UCSD-AML1 (cell line): ENCODE results near the gene THSD1.
"Not testable (repeated sequence)": the region's sequence is repeated elsewhere in the genome, so short reads cannot be mapped to it uniquely, and the experiment has no call there.

Experiments
- DNase-seq: peaks from one replicate; lab custom pipeline; 2025; ENCODE audit not compliant: unreplicated experiment; lab: John Stamatoyannopoulos, UW

THSD1 gene

DNA sequence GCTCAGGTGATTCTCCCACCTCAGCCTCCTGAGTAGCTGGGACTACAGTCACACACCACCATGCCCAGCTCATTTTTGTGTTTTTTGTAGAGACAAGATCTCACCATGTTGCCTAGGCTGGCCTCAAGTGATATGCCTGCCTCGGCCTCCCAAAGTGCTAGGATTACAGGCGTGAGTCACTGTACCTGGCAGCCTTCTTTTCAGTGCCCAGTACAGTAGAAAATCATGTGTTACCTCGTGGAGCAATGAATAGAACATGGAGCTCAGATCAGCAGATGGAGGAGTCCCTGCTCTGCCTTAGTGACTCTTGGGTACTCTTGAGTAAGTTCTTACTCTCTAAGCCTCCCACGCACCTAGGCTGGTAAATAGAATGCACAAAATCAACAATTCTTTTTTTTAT lies 44.7 kb downstream of the THSD1 start:
- DNase-seq = no peak

DNA sequence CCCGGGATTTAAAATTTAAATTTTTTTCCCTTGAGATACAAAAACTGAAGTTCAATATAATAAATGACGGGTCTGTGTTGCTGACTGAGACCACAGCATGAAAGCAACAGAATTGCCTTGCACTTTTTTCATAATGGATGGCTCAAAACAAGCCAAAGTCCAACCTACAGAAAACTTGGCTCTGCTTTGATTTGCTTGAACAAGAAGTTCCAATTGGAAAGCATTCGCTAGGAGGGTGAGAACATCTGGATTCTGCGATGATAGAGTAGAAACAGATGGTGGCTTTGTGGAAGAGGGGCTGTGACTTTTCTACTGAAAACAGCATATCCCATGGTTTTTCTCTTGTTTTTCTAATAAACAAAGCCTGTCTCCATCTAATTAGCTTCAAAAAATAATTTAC lies 46.4 kb downstream of the THSD1 start:
- no peak for DNase-seq

DNA sequence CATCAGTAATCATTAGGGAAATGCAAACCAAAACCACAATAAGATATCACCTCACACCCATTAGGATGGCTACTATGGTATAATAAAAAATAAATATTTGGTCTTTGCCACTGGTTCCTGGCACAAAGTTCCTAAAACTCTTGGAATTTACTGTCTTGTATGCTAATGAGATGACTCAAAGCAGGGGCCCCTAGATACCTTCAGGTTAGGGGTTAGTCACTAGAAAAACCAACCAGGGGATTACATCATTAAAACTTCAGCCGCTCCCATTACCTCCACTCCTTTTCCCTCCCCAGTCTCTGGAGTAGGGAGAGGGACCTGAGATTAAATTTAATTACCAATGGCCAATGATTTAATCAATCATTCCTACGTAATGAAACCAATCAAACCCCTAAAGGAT lies 49.6 kb downstream of the THSD1 start:
- no peak for DNase-seq

DNA sequence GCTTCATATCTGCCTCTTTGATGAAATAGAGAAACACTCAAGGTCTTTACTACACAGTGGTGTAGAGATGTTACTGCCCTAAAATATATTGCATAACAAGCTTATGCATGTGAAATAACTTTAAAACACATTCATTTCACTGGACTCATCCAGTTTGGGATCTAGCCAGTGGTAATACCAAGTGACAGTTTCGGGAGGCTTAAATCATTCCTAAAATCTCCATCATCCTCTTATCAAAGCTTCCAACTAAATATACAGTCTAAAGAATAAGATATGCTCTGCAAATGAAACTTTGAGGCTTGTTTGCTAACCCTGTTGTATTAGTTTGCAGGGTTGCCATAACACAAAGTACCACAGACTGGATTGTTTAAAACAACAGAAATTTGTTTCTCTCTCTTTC lies 52.8 kb downstream of the THSD1 start:
- no peak for DNase-seq

DNA sequence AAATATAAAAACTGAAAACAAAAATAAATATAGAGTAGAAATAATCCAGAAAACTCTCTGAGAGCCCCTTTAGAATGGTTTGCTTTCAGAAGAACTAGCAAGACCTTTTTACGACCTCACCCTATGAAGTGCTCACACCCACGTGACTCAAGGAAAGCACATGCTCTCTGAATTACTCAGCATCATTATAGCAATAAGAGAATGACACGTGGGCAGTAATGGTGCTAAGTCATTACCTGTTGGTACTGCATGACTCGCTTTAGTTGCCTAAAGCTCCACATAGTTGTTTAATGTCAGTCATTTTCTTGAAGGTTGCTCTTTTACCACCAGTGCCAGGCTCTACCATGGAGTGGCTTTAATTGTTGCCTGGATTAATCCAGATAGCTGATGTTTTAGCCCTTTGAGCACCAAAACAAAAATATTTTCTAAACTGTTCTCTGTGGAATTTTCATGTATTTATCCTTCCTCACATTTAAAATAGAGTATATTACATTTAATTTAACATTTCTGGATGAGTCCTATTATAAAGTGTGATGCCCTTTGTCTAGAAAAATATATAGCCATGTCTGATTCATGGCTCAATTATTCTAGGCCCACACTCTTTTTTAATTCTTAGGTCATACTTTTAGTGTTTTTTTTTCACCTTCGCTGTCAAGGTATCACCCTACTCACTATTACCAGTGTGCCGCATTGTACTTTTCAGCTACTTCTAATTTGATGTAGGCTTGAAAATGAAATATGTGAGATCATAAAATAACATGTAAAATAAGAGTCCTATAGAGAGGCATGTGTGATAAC lies 56.8 kb downstream of the THSD1 start:
- DNase-seq = no peak

DNA sequence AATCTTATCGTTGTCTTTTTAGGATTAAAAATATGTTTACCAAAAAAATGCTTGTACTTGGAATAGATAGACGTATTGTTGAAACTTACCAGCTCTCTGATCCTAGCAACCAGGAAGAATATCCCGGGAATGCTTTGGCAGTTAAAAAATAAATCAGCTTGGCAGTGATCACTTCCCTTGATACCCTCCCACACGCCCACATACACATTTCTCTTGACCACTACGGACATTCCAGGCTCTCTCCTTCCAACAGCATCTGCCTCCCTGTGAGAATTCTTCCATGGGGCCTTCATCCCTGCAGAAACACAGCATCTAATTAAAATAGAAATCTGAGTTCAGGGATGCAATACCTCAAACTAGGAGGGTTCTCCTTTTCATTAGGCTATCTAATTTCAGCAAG lies 57.9 kb downstream of the THSD1 start:
- no peak for DNase-seq

DNA sequence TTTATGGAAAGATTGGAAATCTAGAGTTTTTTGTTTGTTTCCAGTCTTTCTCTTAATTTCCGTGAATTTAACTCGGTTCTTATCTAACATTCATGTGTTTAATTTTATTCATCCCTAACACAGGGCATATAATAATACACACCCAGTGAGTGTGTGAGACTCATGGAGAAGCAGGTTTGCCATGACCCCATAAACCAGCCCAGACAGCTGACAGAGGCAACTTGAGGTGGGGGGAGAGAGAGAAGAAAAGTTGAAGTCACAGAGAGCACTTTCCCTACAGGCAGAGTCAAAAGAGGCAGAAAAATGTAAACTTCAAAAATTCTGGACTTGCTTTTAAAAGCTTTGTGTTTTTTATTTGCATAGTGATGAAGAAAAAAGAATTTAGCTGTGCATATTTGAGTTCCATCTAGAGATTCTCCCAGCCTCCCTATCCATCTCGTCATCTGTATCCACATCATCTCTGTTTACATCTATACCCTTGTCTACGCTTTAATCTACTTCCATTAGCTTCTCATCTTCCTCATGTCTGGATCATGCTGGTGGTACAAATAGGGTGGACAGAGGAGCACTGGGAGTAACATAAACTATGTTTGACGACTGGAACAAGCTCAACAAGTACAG lies 60.2 kb downstream of the THSD1 start:
- DNase-seq = no peak

DNA sequence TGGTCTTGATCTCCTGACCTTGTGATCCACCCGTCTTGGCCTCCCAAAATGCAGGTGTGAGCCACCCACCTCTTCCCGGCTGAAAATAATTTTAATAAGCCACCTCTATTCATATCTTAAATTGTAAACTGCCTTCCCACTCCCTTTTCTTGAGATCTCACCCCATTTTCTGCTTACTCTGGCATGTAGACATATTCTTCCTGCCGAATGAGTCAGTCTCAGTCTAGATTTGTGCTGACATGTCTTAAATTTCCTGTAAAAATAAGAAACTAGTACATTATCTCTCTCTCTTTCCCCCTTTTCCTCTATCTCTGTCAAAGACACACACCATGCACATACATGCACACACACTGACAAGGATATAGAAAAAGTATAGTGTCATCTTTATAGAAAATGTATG lies 60.9 kb downstream of the THSD1 start:
- no peak for DNase-seq

DNA sequence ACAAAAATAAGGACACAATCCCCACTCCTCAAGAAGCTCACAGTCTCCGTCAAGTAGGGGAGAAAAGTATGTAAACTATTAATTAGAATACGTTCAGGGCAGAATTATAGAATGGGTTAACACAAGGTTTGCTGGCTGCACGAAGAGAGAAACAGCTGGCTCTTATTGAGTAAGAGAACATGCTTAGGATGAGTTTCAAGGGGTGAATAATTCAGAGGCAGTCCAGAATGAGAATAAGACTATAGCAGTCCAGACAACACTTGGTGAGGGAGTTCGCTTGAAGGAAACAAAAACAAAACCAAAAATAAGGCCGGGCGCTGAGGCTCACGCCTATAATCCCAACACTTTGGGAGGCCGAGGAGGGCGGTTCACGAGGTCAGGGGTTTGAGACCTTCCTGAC lies 61.9 kb downstream of the THSD1 start:
- no peak for DNase-seq

DNA sequence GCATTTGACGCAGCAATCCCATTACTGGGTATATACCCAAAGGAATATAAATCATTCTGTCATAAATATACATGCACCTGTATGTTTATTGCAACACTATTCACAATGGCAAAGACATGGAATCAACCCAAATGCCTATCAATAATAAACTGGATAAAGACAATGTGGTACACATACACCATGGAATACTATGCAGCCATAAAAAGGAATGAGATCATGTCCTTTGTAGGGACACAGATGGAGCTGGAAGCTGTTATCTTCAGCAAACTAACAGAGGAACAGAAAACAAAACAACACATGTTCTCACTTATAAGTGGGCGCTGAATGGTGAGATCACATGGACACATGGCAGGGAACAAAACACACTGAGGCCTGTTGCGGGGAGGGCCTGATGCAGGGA lies 63.8 kb downstream of the THSD1 start:
- not testable (repeated sequence) for DNase-seq

DNA sequence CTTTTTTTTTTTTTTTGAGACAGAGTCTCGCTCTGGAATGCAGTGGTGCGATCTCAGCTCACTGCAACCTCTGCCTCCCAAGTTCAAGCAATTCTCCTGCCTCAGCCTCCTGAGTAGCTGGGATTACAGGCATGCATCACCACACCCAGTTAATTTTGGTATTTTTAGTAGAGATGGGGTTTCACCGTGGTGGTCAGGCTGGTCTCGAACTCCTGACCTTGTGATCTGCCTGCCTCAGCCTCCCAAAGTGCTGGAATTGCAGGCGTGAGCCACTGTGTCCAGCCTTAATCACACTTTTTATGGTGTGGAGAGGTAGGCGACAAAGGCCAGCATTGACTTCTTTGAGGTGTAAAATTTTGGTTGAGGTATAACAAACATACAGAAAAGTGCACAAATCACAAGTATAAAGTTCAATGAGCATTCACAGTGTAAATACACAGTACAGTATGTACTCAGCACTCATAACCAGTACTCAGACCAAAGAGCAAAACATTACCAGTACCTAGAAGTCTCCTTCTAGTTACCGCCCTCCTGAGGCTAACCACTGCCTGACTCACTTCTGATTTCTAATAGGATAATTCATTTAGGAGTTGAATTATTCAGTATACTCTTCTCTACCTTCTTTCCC lies 68.0 kb downstream of the THSD1 start:
- DNase-seq = not testable (repeated sequence)

DNA sequence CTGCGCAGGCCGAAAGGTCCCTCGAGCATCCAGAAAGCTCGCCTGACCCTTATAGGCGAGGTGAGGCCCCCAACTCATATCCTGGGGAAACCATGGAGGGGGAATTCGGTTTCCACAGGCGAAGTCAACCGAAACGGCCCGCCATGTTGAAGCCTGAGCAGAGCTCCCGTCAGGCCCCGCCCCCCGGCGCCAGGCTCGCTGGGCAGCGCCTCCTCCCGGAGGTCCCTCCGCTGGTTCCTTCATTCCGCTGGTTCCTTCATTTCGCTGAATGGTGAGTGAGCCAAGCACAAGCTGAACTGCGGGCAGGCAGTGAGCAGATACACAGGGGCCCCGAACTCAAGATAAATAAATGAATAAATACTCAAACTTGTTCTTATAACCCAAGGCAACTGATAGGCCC lies 71.9 kb downstream of the THSD1 start:
- DNase-seq = not testable (repeated sequence)

DNA sequence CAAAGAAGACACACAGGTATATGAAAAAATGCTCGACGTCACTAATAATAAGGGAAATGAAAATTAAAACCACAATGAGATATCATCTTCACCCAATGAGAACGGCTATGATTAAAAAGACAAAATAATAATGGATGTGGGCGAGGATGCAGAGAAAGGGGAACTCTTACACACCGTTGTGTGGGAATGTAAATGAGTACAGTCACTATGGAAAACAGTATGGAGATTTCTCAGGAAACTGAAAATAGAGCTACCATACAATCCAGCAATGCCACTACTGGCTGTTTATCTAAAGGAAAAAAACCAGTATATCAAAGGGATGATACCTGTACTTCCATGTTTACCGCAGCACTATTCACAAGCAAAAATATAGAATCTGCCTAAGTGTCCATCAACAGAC lies 74.1 kb downstream of the THSD1 start:
- not testable (repeated sequence) for DNase-seq
